Hepatocyte (in vitro differentiated cells): ENCODE data around the gene CHMP5.

Experiments
- EZH2phosphoT487 ChIP-seq: fragments of 200-600 bp; sonication (generic); IDR thresholded peaks from one replicate; pipeline ENCODE4 v1.6.1; 2018; ENCODE audit warnings: antibody characterized with exemption, mild to moderate bottlenecking, low read depth, moderate library complexity; ENCODE audit not compliant: unreplicated experiment, severe bottlenecking
- TF ChIP-seq, protein P1 (sequence below): fragments of 200-600 bp; sonication (generic); IDR thresholded peaks from 2 replicates; pipeline ENCODE4 v1.5.1; 2016; ENCODE audit warnings: antibody characterized with exemption, mild to moderate bottlenecking; ENCODE audit not compliant: poor library complexity

- TF ChIP-seq, protein P1, sequence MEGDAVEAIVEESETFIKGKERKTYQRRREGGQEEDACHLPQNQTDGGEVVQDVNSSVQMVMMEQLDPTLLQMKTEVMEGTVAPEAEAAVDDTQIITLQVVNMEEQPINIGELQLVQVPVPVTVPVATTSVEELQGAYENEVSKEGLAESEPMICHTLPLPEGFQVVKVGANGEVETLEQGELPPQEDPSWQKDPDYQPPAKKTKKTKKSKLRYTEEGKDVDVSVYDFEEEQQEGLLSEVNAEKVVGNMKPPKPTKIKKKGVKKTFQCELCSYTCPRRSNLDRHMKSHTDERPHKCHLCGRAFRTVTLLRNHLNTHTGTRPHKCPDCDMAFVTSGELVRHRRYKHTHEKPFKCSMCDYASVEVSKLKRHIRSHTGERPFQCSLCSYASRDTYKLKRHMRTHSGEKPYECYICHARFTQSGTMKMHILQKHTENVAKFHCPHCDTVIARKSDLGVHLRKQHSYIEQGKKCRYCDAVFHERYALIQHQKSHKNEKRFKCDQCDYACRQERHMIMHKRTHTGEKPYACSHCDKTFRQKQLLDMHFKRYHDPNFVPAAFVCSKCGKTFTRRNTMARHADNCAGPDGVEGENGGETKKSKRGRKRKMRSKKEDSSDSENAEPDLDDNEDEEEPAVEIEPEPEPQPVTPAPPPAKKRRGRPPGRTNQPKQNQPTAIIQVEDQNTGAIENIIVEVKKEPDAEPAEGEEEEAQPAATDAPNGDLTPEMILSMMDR = no peak
- TF ChIP-seq EZH2phosphoT487 = no peak
Measured at GRCh38 chr9:33320568-33321261, 55.9 kb downstream of the CHMP5 start.
